Skeletal muscle cell (primary cell): ENCODE data around the gene CNIH2.
"Not testable (repeated sequence)": the region's sequence is repeated elsewhere in the genome, so short reads cannot be mapped to it uniquely, and the experiment has no call there.

Experiments used
- DNase-seq: peaks from one replicate; pipeline ENCODE4 v3.0.0-alpha.2; 2010; ENCODE audit warnings: low read depth
- H3K4me3 ChIP-seq: 2 replicates; pipeline ENCODE4 v1.5.1; 2011; ENCODE audit warnings: low read depth, mild to moderate bottlenecking, control low read depth, low read length, moderate library complexity

Gene CNIH2

GRCh38 chr11:66253081-66253480 is 24.9 kb upstream of the CNIH2 start:
- not testable (repeated sequence) for DNase-seq, H3K4me3 ChIP-seq

GRCh38 chr11:66258473-66258893 is 19.5 kb upstream of the CNIH2 start:
- H3K4me3 ChIP-seq = peak overlapping the region; percentile 94
- no peak for DNase-seq

- no peak overlapping the region for H3K4me3 ChIP-seq
- no peak for DNase-seq
Observed at GRCh38 chr11:66259225-66259624, 18.8 kb upstream of the CNIH2 start.

DNA sequence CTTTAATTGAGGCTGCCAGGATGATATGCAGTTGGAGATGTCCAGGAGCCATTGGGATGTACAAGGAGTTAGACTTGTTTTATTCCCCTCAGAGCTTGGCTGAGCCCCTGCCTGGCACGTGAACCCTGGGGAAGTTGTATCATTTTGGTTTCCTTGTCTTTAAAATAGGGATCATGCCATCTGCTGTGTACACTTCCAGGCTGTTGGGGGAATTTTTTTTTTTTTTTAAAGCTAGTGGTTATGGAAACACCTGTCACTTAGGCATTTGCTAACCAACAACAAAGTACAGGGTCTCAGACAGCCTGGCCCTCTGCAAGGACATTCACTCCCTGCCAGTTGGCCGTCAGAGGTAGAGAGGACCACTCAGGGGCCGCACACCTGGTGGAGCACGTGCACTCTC is 18.0 kb upstream of the CNIH2 start:
- no peak for DNase-seq
- no peak overlapping the region for H3K4me3 ChIP-seq

GRCh38 chr11:66261578-66261977 is 16.4 kb upstream of the CNIH2 start:
- H3K4me3 ChIP-seq = no peak overlapping the region
- DNase-seq = no peak

DNA sequence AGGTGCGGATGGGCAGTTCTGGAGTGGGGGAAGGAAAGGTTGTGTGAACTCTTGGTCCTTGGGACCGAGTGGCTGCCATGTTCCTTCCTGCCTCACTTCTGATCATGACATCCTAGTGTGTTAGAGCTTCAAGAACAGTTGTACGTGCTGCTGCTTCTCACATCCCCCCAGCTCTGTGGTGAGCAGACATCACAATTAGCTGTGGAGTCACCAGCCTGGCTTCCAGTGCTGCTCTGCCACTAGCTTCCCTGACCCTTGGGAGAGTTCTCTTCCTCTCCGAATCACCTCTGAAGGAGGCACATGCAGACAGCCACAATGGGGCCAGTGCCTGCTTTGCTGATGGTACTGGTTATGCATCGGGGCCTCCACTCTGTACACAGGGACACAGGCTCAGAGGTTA is 15.8 kb upstream of the CNIH2 start:
- H3K4me3 ChIP-seq = no peak overlapping the region
- no peak for DNase-seq

DNA sequence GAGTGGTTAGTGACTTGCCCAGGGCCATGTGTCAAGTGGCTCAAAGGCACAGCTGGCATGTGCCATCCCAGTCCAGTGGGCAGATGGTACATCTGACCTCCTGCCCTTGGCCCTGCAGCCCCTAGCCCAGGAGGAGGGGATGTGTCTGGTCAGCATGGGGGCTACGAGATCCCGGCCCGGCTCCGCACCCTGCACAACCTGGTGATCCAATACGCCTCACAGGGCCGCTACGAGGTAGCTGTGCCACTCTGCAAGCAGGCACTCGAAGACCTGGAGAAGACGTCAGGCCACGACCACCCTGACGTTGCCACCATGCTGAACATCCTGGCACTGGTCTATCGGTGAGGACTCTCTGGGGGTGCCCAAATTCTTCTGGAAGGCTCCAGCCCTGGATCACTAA is 15.3 kb upstream of the CNIH2 start:
- no peak for DNase-seq

GRCh38 chr11:66263231-66263630 is 14.7 kb upstream of the CNIH2 start:
- H3K4me3 ChIP-seq = no peak overlapping the region

More for the DNA sequence above, 15.3 kb upstream of the CNIH2 start:
- no peak overlapping the region for H3K4me3 ChIP-seq

GRCh38 chr11:66263785-66264184 is 14.2 kb upstream of the CNIH2 start:
- no peak for DNase-seq
- no peak overlapping the region for H3K4me3 ChIP-seq

More at GRCh38 chr11:66263231-66263630, 14.7 kb upstream of the CNIH2 start:
- DNase-seq = no peak

GRCh38 chr11:66264383-66264782 is 13.6 kb upstream of the CNIH2 start:
- H3K4me3 ChIP-seq = no peak overlapping the region
- no peak for DNase-seq

DNA sequence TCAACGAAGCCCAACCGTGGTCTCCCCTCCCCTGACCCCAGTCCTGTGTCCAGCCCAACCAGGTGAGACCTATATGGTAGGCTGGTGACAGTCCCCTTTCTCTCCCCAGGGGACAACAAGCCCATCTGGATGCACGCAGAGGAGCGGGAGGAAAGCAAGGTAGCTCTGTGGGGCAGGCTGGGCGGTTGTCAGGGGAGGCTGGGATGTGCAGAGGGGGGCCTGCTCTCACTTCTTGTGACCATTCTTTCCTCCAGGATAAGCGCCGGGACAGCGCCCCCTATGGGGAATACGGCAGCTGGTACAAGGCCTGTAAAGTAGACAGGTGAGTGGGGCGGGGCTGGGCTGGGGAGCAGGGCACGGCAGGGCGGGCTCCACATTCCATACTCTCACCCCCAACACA is 13.1 kb upstream of the CNIH2 start:
- DNase-seq = no peak

DNA sequence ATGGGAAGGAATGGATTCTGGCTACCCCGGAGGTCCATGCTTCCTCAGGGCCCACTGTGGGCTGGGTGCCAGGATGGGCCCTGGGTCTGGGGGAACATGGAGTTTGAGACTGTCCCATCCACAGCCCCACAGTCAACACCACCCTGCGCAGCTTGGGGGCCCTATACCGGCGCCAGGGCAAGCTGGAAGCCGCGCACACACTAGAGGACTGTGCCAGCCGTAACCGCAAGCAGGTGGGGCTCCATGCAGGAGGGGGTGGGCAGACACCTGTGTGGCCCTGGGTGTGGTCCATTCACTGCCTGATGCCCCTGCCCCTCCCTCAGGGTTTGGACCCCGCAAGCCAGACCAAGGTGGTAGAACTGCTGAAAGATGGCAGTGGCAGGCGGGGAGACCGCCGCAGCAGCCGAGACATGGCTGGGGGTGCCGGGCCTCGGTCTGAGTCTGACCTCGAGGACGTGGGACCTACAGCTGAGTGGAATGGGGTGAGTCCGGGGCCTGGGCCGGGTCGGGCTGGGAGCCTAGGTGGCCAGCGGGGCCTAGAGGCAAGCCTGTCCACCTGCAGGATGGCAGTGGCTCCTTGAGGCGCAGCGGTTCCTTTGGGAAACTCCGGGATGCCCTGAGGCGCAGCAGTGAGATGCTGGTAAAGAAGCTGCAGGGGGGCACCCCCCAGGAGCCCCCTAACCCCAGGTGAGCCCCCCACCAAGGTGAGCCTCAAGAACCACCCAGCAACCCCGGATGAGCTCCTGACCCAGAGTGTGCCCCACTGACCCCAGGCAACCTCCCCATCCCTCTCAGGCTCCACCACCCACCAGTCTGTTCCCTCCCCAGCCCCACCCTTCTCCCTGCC is 12.2 kb upstream of the CNIH2 start:
- no peak for DNase-seq
- no peak overlapping the region for H3K4me3 ChIP-seq

More for the DNA sequence above, 13.1 kb upstream of the CNIH2 start:
- no peak overlapping the region for H3K4me3 ChIP-seq

- DNase-seq = no peak
- H3K4me3 ChIP-seq = peak overlapping the region; percentile 98
Observed at GRCh38 chr11:66266378-66267038, 11.5 kb upstream of the CNIH2 start.

DNA sequence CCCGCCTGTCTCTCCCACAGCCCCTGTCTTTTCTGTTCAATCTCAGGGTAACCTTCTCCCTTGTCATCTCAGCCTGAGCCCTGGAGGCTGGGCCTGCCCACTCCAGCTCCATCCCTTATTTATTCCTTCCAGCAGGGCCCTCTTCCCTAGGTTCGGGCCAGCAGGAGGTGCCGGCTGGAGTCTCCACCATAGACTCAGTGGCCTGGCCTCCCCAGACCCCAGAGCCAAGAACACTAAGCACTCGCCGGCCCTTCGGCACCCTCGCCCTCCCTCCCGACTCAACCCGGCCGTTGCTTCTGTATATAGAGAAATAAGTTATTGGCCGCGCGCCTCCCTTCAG is 11.0 kb upstream of the CNIH2 start:
- no peak for DNase-seq
- H3K4me3 ChIP-seq = peak overlapping the region; percentile 98

GRCh38 chr11:66267379-66268243 is 10.4 kb upstream of the CNIH2 start:
- peak overlapping the region; percentile 98 for H3K4me3 ChIP-seq
- peak; percentile 62 for DNase-seq

DNA sequence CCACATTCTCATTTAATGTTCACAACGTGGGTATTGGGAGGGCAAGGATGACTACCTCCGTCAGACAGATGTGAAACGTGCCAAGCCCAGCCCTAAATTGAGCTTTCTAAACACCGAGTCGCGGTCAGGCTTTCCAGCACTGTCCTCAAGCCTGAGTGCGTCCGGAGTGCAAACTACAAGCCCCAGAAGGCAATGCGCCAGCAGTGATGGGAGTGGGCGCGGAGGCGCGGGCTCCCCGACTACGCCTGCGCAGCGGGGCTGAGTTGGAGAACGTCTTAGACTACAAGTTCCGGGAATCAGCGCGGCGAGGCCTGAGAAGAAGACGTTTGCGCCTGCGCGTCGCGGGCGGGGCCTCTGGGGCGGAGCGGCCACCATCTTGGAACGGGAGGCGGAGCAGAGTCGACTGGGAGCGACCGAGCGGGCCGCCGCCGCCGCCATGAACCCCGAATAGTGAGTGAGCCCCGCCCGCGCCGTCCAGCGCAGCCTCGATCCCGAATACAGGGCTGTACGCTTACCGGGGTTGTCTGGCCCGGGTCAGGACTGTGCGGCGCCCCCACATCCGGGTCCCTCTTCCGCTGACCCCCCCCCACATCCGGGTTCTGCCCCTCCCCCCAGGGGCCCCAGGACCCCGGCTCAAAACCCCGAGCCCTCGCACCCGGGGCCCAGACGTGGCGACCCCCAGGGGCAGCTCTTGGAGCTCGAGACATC is 9.6 kb upstream of the CNIH2 start, which contains the start of gene RAB1B:
Gene RAB1B, plus strand, starts transcription at position 396 of the 708 bp plus-strand sequence. Its CDS starts 41 bp downstream, at position 437.
- peak within 1 kb of the TSS; percentile 98 for H3K4me3 ChIP-seq
- peak; percentile 96 for DNase-seq

DNA sequence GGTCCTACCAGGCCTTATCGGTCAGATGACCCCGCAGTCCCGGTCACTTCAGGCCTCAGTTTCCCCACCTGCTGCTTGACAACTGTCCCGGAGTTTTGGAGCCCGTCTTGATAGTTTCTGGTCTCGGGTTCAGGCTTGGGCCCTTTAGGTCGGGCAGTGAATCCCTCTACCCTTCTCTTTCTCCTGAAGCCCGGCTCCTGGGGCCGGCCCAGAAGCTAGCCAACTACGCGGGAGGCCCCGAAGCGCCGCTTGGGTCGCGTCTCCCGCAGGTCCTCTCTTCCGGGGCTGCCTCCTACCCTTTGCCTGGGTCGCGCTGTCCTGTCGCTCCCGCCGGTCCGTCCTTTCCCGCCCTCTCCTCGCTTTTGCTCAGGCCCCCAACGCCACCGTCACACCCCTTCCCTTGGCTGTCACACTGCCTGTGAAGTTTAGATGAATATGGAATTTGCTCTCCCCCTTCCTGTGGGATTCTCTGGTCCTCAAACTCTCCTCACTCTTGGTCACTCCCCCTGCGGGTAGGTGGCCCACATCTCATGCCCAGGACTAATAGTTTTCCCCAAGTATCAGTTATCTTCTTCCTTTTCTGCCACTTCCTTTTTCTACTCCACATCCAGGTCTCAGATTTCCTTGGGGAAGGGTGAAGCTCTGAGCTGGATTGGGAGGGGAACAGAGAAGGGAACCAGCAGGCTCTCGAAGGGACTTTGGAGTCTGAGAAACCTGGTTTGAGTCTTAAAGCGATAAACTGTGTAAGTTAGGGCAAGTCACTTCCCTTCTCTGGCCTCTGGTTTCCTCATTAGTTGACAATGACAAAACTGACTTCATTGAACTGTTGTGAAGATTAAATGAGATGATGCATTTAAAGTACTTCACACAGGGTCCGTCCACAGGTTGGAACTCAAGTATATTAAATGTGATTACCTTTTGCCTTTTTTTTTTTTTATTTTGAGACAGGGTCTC is 8.7 kb upstream of the CNIH2 start:
- peak overlapping the region; percentile 98 for H3K4me3 ChIP-seq
- no peak for DNase-seq

GRCh38 chr11:66271816-66272215 is 6.2 kb upstream of the CNIH2 start:
- H3K4me3 ChIP-seq = no peak overlapping the region
- DNase-seq = no peak
